HepG2 (cell line): ENCODE data around the gene AGAP1. TPM values are rescaled to one million over a fixed set of nuclear protein-coding genes. Genes with fewer than 3 reads are reported as not detected.
A peak's percentile ranks its signal among the peaks of the same experiment; 100 is the strongest.

ENCODE experiments used
- CAMTA2 ChIP-seq: sonication (generic); formaldehyde crosslinking; IDR thresholded peaks from 2 replicates; pipeline ENCODE4 v1.4.0; 2020; ENCODE audit warnings: mild to moderate bottlenecking, missing genetic modification reagents, borderline replicate concordance
- CEBPG ChIP-seq: IDR thresholded peaks from 2 replicates; pipeline ENCODE4 v1.6.1; 2016
- CREM ChIP-seq, 2 experiments: sonication (generic) in 1 of 2; formaldehyde crosslinking in 1 of 2; IDR thresholded peaks; 2 replicates each; pipeline versions ENCODE4 v1.4.0 to v1.6.1; 2016 to 2020; ENCODE audit warnings: antibody characterized with exemption in 1 of 2, mild to moderate bottlenecking in 1 of 2, missing genetic modification reagents in 1 of 2
- EHMT2 ChIP-seq: fragments of 200-600 bp; sonication (generic); IDR thresholded peaks from 2 replicates; pipeline ENCODE4 v1.7.0; 2017; ENCODE audit warnings: antibody characterized with exemption, low read depth, low read length, borderline replicate concordance
- ELF3 ChIP-seq: IDR thresholded peaks from 2 replicates; pipeline ENCODE4 v1.6.1; 2016; ENCODE audit warnings: missing genetic modification reagents, missing compliant biosample characterization
- FOXA3 ChIP-seq: IDR thresholded peaks from 2 replicates; pipeline ENCODE4 v1.6.1; 2016; ENCODE audit warnings: missing genetic modification reagents, missing compliant biosample characterization
- FOXC1 ChIP-seq: sonication (generic); formaldehyde crosslinking; IDR thresholded peaks from 2 replicates; pipeline ENCODE4 v1.8.0; 2022; ENCODE audit warnings: mild to moderate bottlenecking, missing genetic modification reagents, borderline replicate concordance
- JUN ChIP-seq: sonication (generic); formaldehyde crosslinking; IDR thresholded peaks from 2 replicates; pipeline ENCODE4 v1.4.0; 2020; ENCODE audit warnings: mild to moderate bottlenecking, missing genetic modification reagents
- MEF2D ChIP-seq: sonication (generic); formaldehyde crosslinking; IDR thresholded peaks from 2 replicates; pipeline ENCODE4 v1.5.1; 2020; ENCODE audit warnings: mild to moderate bottlenecking, missing genetic modification reagents
- SAP130 ChIP-seq: IDR thresholded peaks from 2 replicates; pipeline ENCODE4 v1.6.1; 2016; ENCODE audit warnings: low read depth
- SIN3A ChIP-seq: IDR thresholded peaks from 2 replicates; pipeline ENCODE4 v1.6.1; 2011; ENCODE audit warnings: low read depth, mild to moderate bottlenecking, control low read depth, low read length, borderline replicate concordance
- SKI ChIP-seq: fragments of 450-650 bp; IDR thresholded peaks from one replicate; pipeline ENCODE4 v1.6.1; 2018; ENCODE audit warnings: mild to moderate bottlenecking; ENCODE audit not compliant: partially characterized antibody
- SSRP1 ChIP-seq: IDR thresholded peaks from 2 replicates; pipeline ENCODE4 v1.6.1; 2016; ENCODE audit warnings: control low read depth
- TRIM24 ChIP-seq: sonication (generic); formaldehyde crosslinking; IDR thresholded peaks from 2 replicates; pipeline ENCODE4 v1.8.0; 2022; ENCODE audit warnings: mild to moderate bottlenecking, missing genetic modification reagents
- ZBTB8A ChIP-seq: sonication (generic); formaldehyde crosslinking; IDR thresholded peaks from 2 replicates; pipeline ENCODE4 v1.4.0; 2020; ENCODE audit warnings: mild to moderate bottlenecking, low read depth, missing genetic modification reagents, borderline replicate concordance
- ZFP82 ChIP-seq: sonication (generic); formaldehyde crosslinking; IDR thresholded peaks from 2 replicates; pipeline ENCODE4 v1.5.1; 2020; ENCODE audit warnings: mild to moderate bottlenecking, missing genetic modification reagents, borderline replicate concordance
- ZNF12 ChIP-seq: sonication (generic); formaldehyde crosslinking; IDR thresholded peaks from 2 replicates; pipeline ENCODE4 v1.5.0; 2020; ENCODE audit warnings: missing genetic modification reagents
- ZNF224 ChIP-seq: sonication (generic); formaldehyde crosslinking; IDR thresholded peaks from 2 replicates; pipeline ENCODE4 v1.5.0; 2020; ENCODE audit warnings: mild to moderate bottlenecking, missing genetic modification reagents
- ZNF317 ChIP-seq: sonication (generic); formaldehyde crosslinking; IDR thresholded peaks from 2 replicates; pipeline ENCODE4 v1.5.0; 2020; ENCODE audit warnings: mild to moderate bottlenecking, missing genetic modification reagents
- ZNF619 ChIP-seq: sonication (generic); formaldehyde crosslinking; IDR thresholded peaks from 2 replicates; pipeline ENCODE4 v1.4.0; 2020; ENCODE audit warnings: mild to moderate bottlenecking, missing genetic modification reagents
- ZNF709 ChIP-seq: sonication (generic); formaldehyde crosslinking; IDR thresholded peaks from 2 replicates; pipeline ENCODE4 v1.5.0; 2020; ENCODE audit warnings: mild to moderate bottlenecking, missing genetic modification reagents
- ZNF768 ChIP-seq: sonication (generic); formaldehyde crosslinking; IDR thresholded peaks from 2 replicates; pipeline ENCODE4 v1.4.0; 2020; ENCODE audit warnings: missing genetic modification reagents
- ZNF83 ChIP-seq: sonication (generic); formaldehyde crosslinking; IDR thresholded peaks from 2 replicates; pipeline ENCODE4 v1.4.0; 2020; ENCODE audit warnings: missing genetic modification reagents, mild to moderate bottlenecking, borderline replicate concordance
- polyA plus RNA-seq, 8 experiments: library from polyadenylated mRNA; depleted of rRNA in 3 of 8; stranded (reverse) in 7 of 8; unstranded in 1 of 8; fragments of >200 nt; fragmentation: Illumina TruSeq in 4 of 8; extraction: Trizol in 4 of 8; gene quantifications; 2 replicates each; pipeline versions ENCODE4 v1.2.1 to v1.2.3, GENCODE V29; 2011 to 2016; ENCODE audit warnings: low read depth in 4 of 8, missing spikeins in 1 of 8, mixed read lengths in 1 of 8; ENCODE audit not compliant: insufficient read depth in 1 of 8
- total RNA-seq, 5 experiments: library from RNA; depleted of rRNA; stranded (reverse); fragments of >200 nt; fragmentation: Illumina TruSeq; extraction: Trizol; gene quantifications; 2 replicates each; pipeline ENCODE4 v1.2.3, GENCODE V29; 2016; ENCODE audit warnings: low read depth in 1 of 5
- TF ChIP-seq, protein P1 (sequence below): sonication (generic); formaldehyde crosslinking; IDR thresholded peaks from 2 replicates; pipeline ENCODE4 v1.4.0; 2020; ENCODE audit warnings: missing genetic modification reagents
- TF ChIP-seq, protein P2 (sequence below), 2 experiments: fragments of 450-650 bp in 1 of 2; sonication (generic) in 1 of 2; formaldehyde crosslinking; IDR thresholded peaks; 2 replicates each; pipeline versions ENCODE4 v1.5.0 to v1.8.0; 2020 to 2022; ENCODE audit warnings: mild to moderate bottlenecking in 1 of 2, missing genetic modification reagents in 1 of 2
- TF ChIP-seq, protein P3 (sequence below): sonication (generic); formaldehyde crosslinking; IDR thresholded peaks from 2 replicates; pipeline ENCODE4 v1.5.1; 2020; ENCODE audit warnings: missing genetic modification reagents, mild to moderate bottlenecking, borderline replicate concordance
- TF ChIP-seq, protein P4 (sequence below): sonication (generic); formaldehyde crosslinking; IDR thresholded peaks from 2 replicates; pipeline ENCODE4 v1.4.0; 2020; ENCODE audit warnings: mild to moderate bottlenecking, low read depth, missing genetic modification reagents

AGAP1 gene
- total and polyA plus RNA-seq, 2 of the 13 experiments (the other 11 are each of a cell fraction or from before 2014, with no cell fraction given), result 21.2 to 32.7 TPM

DNA sequence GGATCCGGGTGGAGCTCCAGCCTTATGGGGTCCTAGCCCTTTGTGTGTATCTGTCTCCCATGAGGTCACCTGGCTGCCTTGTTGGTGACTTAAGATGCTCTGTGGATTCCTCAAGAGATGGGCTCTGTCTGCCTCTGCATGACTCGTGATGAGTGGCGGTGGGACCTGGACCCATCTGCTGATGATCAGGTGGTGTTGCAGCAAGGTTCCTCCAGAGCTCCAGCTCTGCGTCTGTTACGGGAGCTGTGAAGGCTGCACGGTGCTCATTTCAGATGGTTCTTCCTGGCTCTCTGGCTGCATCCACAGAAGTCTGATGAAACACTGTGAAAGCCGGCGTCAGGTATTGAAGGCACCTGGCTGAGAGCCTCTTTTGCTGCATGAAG is 2.4 kb downstream of the AGAP1 start (continued):
- TF ChIP-seq CAMTA2 (CRISPR knock-in tag) (0 out of 2 replicates have a peak, but pooled peaks have one; percentile 6), CREM (IDR thresholded peaks at IDR 0.05) (no peak), CREM (CRISPR knock-in tag; IDR thresholded peaks at IDR 0.05) (no peak), FOXC1 (CRISPR knock-in tag) (no peak), SIN3A (0 out of 2 replicates have a peak, but pooled peaks have one; percentile 30), MEF2D (CRISPR knock-in tag) (no peak), ZNF317 (CRISPR knock-in tag) (no peak), ZBTB8A (CRISPR knock-in tag) (no peak), ZNF83 (CRISPR knock-in tag) (no peak), SSRP1 (0 out of 2 replicates have a peak, but pooled peaks have one; percentile 34), SAP130 (CRISPR knock-in tag) (peak; percentile 19; the same call in 1 of the 2 replicates), ZNF709 (CRISPR knock-in tag) (0 out of 2 replicates have a peak, but pooled peaks have one; percentile 22), ZNF619 (no peak), ZNF12 (CRISPR knock-in tag) (no peak), FOXA3 (CRISPR knock-in tag) (no peak), ELF3 (CRISPR knock-in tag) (no peak), ZNF768 (CRISPR knock-in tag) (no peak), ZNF224 (CRISPR knock-in tag) (no peak), CEBPG (CRISPR knock-in tag) (peak; percentile 27; the same call in 1 of the 2 replicates), TRIM24 (CRISPR knock-in tag) (no peak), SKI (no peak), EHMT2 (no peak), JUN (no peak), ZFP82 (CRISPR knock-in tag) (no peak)
- TF ChIP-seq, protein P1, sequence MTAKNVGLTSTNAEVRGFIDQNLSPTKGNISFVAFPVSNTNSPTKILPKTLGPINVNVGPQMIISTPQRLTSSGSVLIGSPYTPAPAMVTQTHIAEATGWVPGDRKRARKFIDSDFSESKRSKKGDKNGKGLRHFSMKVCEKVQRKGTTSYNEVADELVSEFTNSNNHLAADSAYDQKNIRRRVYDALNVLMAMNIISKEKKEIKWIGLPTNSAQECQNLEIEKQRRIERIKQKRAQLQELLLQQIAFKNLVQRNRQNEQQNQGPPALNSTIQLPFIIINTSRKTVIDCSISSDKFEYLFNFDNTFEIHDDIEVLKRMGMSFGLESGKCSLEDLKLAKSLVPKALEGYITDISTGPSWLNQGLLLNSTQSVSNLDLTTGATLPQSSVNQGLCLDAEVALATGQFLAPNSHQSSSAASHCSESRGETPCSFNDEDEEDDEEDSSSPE (CRISPR knock-in tag), result no peak
- TF ChIP-seq, protein P2, sequence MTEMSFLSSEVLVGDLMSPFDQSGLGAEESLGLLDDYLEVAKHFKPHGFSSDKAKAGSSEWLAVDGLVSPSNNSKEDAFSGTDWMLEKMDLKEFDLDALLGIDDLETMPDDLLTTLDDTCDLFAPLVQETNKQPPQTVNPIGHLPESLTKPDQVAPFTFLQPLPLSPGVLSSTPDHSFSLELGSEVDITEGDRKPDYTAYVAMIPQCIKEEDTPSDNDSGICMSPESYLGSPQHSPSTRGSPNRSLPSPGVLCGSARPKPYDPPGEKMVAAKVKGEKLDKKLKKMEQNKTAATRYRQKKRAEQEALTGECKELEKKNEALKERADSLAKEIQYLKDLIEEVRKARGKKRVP (CRISPR knock-in tag; IDR thresholded peaks at IDR 0.05), result peak in 1 of 2 experiments; percentile 93; a peak in 2 of 4 replicates
- TF ChIP-seq, protein P3, sequence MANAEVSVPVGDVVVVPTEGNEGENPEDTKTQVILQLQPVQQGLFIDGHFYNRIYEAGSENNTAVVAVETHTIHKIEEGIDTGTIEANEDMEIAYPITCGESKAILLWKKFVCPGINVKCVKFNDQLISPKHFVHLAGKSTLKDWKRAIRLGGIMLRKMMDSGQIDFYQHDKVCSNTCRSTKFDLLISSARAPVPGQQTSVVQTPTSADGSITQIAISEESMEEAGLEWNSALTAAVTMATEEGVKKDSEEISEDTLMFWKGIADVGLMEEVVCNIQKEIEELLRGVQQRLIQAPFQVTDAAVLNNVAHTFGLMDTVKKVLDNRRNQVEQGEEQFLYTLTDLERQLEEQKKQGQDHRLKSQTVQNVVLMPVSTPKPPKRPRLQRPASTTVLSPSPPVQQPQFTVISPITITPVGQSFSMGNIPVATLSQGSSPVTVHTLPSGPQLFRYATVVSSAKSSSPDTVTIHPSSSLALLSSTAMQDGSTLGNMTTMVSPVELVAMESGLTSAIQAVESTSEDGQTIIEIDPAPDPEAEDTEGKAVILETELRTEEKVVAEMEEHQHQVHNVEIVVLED (CRISPR knock-in tag), result no peak
- TF ChIP-seq, protein P4, sequence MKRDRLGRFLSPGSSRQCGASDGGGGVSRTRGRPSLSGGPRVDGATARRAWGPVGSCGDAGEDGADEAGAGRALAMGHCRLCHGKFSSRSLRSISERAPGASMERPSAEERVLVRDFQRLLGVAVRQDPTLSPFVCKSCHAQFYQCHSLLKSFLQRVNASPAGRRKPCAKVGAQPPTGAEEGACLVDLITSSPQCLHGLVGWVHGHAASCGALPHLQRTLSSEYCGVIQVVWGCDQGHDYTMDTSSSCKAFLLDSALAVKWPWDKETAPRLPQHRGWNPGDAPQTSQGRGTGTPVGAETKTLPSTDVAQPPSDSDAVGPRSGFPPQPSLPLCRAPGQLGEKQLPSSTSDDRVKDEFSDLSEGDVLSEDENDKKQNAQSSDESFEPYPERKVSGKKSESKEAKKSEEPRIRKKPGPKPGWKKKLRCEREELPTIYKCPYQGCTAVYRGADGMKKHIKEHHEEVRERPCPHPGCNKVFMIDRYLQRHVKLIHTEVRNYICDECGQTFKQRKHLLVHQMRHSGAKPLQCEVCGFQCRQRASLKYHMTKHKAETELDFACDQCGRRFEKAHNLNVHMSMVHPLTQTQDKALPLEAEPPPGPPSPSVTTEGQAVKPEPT (CRISPR knock-in tag), result no peak
